Erythroblast (primary cell): Measurements from ENCODE around the gene GLDC.

ENCODE experiments used
- GATA1 ChIP-seq: IDR thresholded peaks from 2 replicates; pipeline ENCODE4 v1.6.1; 2011; ENCODE audit warnings: low read depth, mild to moderate bottlenecking, control low read depth, low read length, moderate library complexity
- POLR2A ChIP-seq: IDR thresholded peaks from 2 replicates; pipeline ENCODE4 v1.6.1; 2011; ENCODE audit warnings: mild to moderate bottlenecking, low read length

DNA sequence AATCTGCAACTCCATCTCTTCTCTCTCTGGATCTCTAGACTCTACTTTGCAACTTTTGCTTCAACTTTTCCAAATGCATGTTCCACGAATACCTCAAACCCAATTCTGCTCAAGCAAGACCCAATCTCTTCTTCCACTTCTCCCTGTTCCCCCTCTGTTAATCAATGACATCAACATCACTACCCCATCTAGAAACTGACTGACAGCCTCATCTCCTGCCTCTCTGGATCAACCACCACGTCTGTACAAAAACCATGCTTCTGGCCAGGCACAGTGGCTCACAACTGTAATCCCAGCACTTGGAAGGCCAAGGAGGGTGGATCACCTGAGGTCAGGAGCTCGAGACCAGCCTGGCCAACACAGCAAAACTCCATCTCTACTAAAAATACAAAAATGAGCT lies 12.2 kb downstream of the GLDC start:
- TF ChIP-seq POLR2A, result no peak
- no peak for TF ChIP-seq GATA1
